ENCODE data around the gene TMEM245. TPM values are rescaled to one million over a fixed set of nuclear protein-coding genes. Genes with fewer than 3 reads are reported as not detected.

The TMEM245 gene
- total and polyA plus RNA-seq, 3 donors from 2014 or later, result 44.9 to 67.6 (median 63.6) TPM

- no peaks in the 10 kb centered on the region for H3K9me3 ChIP-seq
- H3K27ac ChIP-seq, result no peak overlapping the region
- no peak for DNase-seq
- no peak for TF ChIP-seq CTCF (IDR thresholded peaks at IDR 0.05)
- TF ChIP-seq POLR2A (IDR thresholded peaks at IDR 0.05), result no peak
- intact Hi-C loops (cut with DNase I; ENCODE audit: low total_unique reads), result no loop called here
- H3K4me1 ChIP-seq, result peaks cover 34% of the 10 kb centered on the region
- H3K36me3 ChIP-seq (ENCODE audit: low read depth, missing control alignments), result no peaks in the 10 kb centered on the region
- H3K27me3 ChIP-seq, result no peaks in the 10 kb centered on the region
- no peak overlapping the region for H3K4me3 ChIP-seq
- WGBS, 2 donors, result 85 to 94% methylated on average over 4 of the region's 4 CpGs
Measured at GRCh38 chr9:109040571-109040970, 79.2 kb downstream of the TMEM245 start.

GRCh38 chr9:109039539-109039938 lies 80.2 kb downstream of the TMEM245 start:
- peaks cover 34% of the 10 kb centered on the region for H3K4me1 ChIP-seq
- H3K4me3 ChIP-seq, result no peak overlapping the region
- intact Hi-C loops (cut with DNase I; ENCODE audit: low total_unique reads), result no loop called here
- H3K36me3 ChIP-seq (ENCODE audit: low read depth, missing control alignments), result no peaks in the 10 kb centered on the region
- DNase-seq, result no peak
- no peak for TF ChIP-seq CTCF (IDR thresholded peaks at IDR 0.05)
- TF ChIP-seq POLR2A (IDR thresholded peaks at IDR 0.05), result no peak
- H3K9me3 ChIP-seq, result no peaks in the 10 kb centered on the region
- WGBS, 2 donors, result 70 to 80% methylated on average over 4 of the region's 4 CpGs
- no peaks in the 10 kb centered on the region for H3K27me3 ChIP-seq
- peak overlapping the region; percentile 0 to 55 for H3K27ac ChIP-seq

GRCh38 chr9:109037946-109038715 lies 81.6 kb downstream of the TMEM245 start:
- WGBS, 2 donors, result 69 to 72% methylated on average over 4 of the region's 4 CpGs
- Histone ChIP-seq H3K9me3 (no peaks in the 10 kb centered on the region), H3K27me3 (no peaks in the 10 kb centered on the region), H3K36me3 (ENCODE audit: low read depth, missing control alignments) (no peaks in the 10 kb centered on the region), H3K27ac (peak overlapping the region; percentile 0 to 55), H3K4me3 (no peak overlapping the region), H3K4me1 (peaks cover 34% of the 10 kb centered on the region)
- intact Hi-C loops (cut with DNase I; ENCODE audit: low total_unique reads), result no loop called here
- DNase-seq, result no peak
- no peak for TF ChIP-seq POLR2A (IDR thresholded peaks at IDR 0.05)
- no peak for TF ChIP-seq CTCF (IDR thresholded peaks at IDR 0.05)

GRCh38 chr9:109036744-109037680 lies 82.7 kb downstream of the TMEM245 start:
- H3K9me3 ChIP-seq, result no peaks in the 10 kb centered on the region
- H3K27ac ChIP-seq, result peak overlapping the region in 1 of 2 donors; percentile 72
- DNase-seq, result no peak
- intact Hi-C loops (cut with DNase I; ENCODE audit: low total_unique reads), result no loop called here
- no peak overlapping the region for H3K4me3 ChIP-seq
- H3K27me3 ChIP-seq, result no peaks in the 10 kb centered on the region
- 69 to 82% methylated on average over 6 of the region's 6 CpGs for WGBS, 2 donors
- H3K4me1 ChIP-seq, result peaks cover 34% of the 10 kb centered on the region
- no peaks in the 10 kb centered on the region for H3K36me3 ChIP-seq (ENCODE audit: low read depth, missing control alignments)
- TF ChIP-seq POLR2A (IDR thresholded peaks at IDR 0.05), result no peak
- TF ChIP-seq CTCF (IDR thresholded peaks at IDR 0.05), result no peak

Data from testis (tissue), 3 donors.